ENCODE results near the gene EN1.

Gene EN1

DNA sequence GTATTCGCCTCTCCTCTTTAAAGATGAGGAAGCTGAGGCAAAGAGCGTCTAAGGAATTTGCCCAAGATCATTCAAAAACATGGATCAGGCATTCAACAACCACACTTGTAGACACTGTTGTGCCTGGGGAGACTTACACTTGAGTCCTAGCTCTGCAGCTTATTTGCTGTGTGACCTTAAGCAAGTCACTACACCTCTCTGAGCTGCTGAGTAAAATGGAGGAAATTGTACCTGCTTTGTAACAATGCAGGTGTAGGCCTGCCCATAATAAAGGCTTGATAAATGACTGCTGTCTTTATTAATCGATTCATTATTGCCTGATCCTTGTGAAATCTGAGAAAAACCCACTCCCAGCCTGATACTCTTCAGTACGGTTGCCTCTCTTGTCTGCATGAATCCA is 30.8 kb downstream of the EN1 start:
- no peak for DNase-seq

- no peak for DNase-seq
These were observed 31.7 kb downstream of the EN1 start for GRCh38 chr2:118815731-118816130.

- no peak for DNase-seq
These were observed 32.1 kb downstream of the EN1 start for GRCh38 chr2:118815314-118815713.

DNA sequence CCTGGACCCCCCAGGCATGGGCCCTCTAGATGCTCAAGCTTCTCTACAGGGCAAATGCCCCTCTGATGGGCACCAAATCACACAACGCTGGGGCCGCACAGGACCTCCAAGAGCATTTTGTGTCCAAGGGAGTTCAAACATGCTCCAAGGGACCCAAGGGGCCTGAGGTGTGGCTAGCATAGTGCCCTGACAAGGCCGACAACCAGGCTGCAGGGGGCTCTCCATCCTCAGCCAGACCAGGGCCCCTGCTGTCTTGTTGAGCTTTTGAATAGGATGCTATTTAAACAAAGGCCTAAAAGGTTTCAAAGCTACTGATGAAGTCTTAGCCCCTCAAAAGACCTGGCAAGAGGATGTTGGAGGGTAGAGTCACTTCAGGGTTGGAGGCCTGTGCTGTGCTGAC is 33.1 kb downstream of the EN1 start:
- no peak for DNase-seq

- no peak for DNase-seq
These were observed 33.7 kb downstream of the EN1 start for GRCh38 chr2:118813601-118814339.

DNA sequence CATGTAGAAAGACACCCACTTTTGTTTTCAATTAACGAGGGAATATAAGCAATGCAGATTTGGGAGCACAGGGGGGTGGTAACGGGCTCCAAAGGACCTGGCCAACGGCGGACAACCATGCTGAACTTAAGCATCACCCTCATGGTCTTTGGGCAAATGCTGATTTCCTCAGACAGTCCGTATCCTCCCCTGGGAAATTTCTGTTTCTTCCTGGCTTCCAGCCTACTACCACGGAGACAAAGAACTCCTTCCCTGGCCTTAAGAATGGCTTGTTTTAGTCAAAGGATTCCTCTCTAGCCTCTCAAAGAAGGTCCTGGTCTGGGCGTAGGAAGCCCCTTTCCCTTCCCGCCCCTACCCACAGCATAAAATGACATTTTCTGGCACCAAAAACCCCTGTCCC is 34.3 kb downstream of the EN1 start:
- DNase-seq = no peak

GRCh38 chr2:118812552-118812951 is 34.9 kb downstream of the EN1 start:
- DNase-seq = no peak

GRCh38 chr2:118811514-118812115 is 35.8 kb downstream of the EN1 start:
- DNase-seq = no peak

GRCh38 chr2:118810766-118811165 is 36.7 kb downstream of the EN1 start:
- DNase-seq = no peak

DNA sequence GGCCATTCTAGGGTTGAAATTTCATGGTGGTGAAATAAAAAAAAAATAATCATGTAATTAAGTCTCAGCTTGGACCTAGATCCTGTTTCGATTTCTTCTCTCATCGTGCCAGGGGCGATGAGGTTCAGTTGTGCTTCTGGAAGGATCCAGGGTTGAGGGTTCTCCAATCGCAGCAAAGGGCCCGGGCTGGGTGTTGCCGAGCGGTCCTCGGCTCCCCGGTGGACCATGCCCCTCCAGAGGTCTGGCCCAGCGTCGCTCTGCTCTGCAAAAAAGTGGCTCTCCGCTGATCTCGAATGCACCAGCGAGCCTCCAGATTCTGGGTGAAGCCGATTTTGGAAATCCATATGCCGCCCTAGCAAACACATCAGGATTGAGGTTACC is 39.0 kb downstream of the EN1 start:
- DNase-seq = no peak

GRCh38 chr2:118807668-118808428 is 39.6 kb downstream of the EN1 start:
- no peak for DNase-seq

DNA sequence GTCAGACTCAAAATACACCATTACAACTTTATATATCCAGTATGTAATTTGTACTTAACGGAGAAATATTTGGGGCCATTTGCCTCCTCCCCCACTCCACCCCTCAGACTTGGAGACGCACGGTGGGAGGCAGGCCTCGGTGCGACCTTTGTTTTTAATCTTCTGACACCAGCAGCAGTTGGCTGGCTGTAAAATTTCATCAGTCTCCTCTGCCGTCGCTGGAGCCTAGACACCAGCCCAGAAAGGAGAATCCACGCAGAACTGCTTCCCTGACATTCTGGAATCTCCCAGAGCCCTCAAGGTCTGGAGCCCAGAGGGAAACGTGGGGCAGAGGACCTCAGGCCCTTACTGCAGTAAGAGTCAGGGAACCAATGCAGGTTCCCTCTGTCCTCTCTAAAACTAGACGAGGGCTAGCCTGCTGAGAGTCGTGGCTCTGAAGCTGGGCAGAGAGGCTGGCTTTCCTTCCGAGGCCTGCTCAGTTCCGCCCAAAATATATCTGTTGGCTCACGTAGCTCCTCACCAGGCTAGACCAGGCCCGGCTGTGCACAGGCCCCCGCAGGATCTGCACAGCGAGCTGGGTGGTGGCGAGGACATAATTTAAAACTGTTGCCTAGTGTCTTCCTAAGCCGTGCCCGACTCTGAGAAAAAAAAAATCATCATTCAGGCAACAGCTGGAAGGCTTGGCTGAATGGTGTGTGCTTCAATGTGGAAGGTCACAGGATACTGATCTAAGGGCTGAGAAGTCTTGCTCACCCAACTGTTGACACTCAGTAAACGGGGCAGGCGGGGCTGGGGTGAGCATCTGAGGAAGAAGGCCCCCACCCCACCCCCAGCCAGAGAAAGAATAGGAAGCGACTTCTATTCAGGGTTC is 40.4 kb downstream of the EN1 start:
- no peak for DNase-seq

DNA sequence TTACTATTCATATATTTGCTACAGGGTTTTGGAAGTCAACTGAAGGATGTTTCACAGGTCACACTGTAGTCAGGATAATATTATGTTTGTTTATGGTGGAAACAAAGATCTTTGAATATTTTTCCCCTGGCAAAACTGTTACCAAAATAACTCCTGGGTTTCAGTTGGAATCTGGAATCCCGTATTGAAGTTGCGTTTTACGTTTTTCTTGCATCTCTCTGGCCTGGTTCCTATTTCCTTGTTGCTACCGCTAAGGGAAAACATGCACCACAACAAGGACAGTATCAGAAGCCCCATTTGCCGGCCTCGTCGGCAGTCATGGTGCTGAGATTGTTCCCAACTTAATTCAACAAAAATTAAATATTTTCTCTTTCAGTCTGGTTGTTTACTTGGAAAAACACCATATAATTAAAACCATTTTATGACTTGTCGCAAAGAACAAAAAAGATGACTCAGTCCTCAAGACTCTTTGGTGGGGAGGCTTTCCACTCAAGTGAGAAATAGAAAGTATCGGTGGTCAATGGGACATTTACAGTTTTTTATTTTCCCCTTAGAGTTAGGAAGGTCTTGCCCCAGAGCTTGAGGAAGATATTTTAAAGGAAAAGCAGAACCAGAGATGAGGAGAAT is 42.3 kb downstream of the EN1 start:
- no peak for DNase-seq

- no peak for DNase-seq
These were observed 44.4 kb downstream of the EN1 start for GRCh38 chr2:118803012-118803411.

DNA sequence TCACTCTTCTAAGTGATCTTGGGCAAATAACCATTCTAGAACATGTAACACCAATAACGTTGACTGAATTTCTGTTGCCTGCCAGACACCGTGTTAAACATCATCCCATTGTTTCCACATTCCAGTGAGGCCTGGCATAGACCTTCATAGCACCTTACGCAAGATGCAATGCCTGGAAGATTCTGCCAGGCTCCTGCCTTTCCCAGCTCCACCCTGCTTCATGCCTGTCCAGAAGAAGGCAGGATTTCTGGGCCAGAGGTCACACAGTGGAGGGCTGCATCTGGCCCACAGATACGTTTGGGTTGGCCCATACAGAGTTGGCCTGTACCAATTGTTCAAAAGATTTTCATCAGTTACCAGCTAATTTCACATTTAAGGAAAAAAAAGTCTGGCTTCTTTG is 46.3 kb downstream of the EN1 start:
- DNase-seq = no peak

- DNase-seq = no peak
These were observed 46.7 kb downstream of the EN1 start for GRCh38 chr2:118800736-118801135.

GRCh38 chr2:118794546-118794945 is 52.9 kb downstream of the EN1 start:
- DNase-seq = no peak

Measured in CD4-positive, alpha-beta T cell treated with Interleukin-4 for 4 hours (primary cell).